HCT116 (cell line): ENCODE results near the gene GYPB. TPM values are rescaled to one million over a fixed set of nuclear protein-coding genes. Genes with fewer than 3 reads are reported as not detected.
"Not testable (repeated sequence)": the region's sequence is repeated elsewhere in the genome, so short reads cannot be mapped to it uniquely, and the experiment has no call there.

Experiments
- ATAC-seq: fragments of 200-7000 bp; cut with Tn5 transposase; 2 replicates; pipeline ENCODE4 v1.9.1; 2020; ENCODE audit warnings: mild to moderate bottlenecking, moderate library complexity
- BruUV-seq: library from RNA; stranded (reverse); fragments of 400-500 nt; replicated peaks from 2 replicates; lab custom pipeline; 2021; lab: Mats Ljungman, UMichigan
- CTCF ChIA-PET: fragments of 300-600 bp; sonication (Branson Sonifier 250); formaldehyde crosslinking; loops from one replicate; lab custom pipeline; 2021; ENCODE audit warnings: antibody characterized with exemption; lab: Charles Lee
- POLR2A ChIA-PET: fragments of 300-600, 350-600 bp; sonication (Branson Sonifier 250); formaldehyde crosslinking; loops from one replicate; lab custom pipeline; 2021; ENCODE audit warnings: antibody characterized with exemption; lab: Charles Lee
- RAD21 ChIA-PET, 2 experiments: fragments of 300-600 bp; sonication (Branson Sonifier 250); formaldehyde crosslinking; loops; one replicate each; lab custom pipeline; 2023; ENCODE audit warnings: low total read pairs in 2 of 2; ENCODE audit not compliant: uncharacterized antibody in 2 of 2, unreplicated experiment in 2 of 2, low non-redundant PET in 1 of 2; lab: Charles Lee
- DNase-seq: peaks from one replicate; pipeline ENCODE4 v3.0.0-alpha.2; 2010; ENCODE audit warnings: low read depth, low spot score
- H2AFZ ChIP-seq: fragments of 200-600 bp; shearing (Covaris generic), sonication (generic); 2 replicates; pipeline ENCODE4 v1.6.1; 2017; ENCODE audit warnings: low read depth, mixed run types, mixed read lengths, antibody characterized with exemption, low read length; ENCODE audit not compliant: poor library complexity, severe bottlenecking
- H3K27ac ChIP-seq: 2 replicates; pipeline ENCODE4 v1.5.1; 2012; ENCODE audit warnings: low read depth, low read length
- H3K27me3 ChIP-seq: fragments of 200-600 bp; sonication (generic); 2 replicates; pipeline ENCODE4 v1.6.1; 2016; ENCODE audit warnings: mixed run types, low read length, mixed read lengths; ENCODE audit not compliant: insufficient read depth
- H3K36me3 ChIP-seq, 2 experiments: fragments of 200-500 bp in 1 of 2; fragments of 200-600 bp in 1 of 2; sonication (Bioruptor generic) in 1 of 2; sonication (generic) in 1 of 2; 2 replicates each; pipeline versions ENCODE4 v1.5.1 to v1.6.1; 2014 to 2016; ENCODE audit warnings: low read length in 2 of 2, inconsistent platforms in 1 of 2, mixed read lengths in 1 of 2, mixed run types in 1 of 2; ENCODE audit not compliant: insufficient read depth in 2 of 2, control insufficient read depth in 1 of 2
- H3K4me1 ChIP-seq, 2 experiments: fragments of 200-600 bp in 1 of 2; sonication (generic) in 1 of 2; 2 replicates each; pipeline versions ENCODE4 v1.5.1 to v1.6.1; 2012 to 2017; ENCODE audit warnings: low read length in 2 of 2, inconsistent platforms in 1 of 2, mild to moderate bottlenecking in 1 of 2, mixed read lengths in 1 of 2, mixed run types in 1 of 2, moderate library complexity in 1 of 2; ENCODE audit not compliant: insufficient read depth in 2 of 2, control insufficient read depth in 1 of 2
- H3K4me2 ChIP-seq: fragments of 200-600 bp; sonication (generic); 2 replicates; pipeline ENCODE4 v1.6.1; 2017; ENCODE audit warnings: mixed run types, low read length, mixed read lengths
- H3K4me3 ChIP-seq, 2 experiments: fragments of 200-600 bp in 1 of 2; sonication (generic) in 1 of 2; replicated peaks in 1 of 2; 2 replicates each; pipeline ENCODE4 v1.5.1; 2011 to 2016; ENCODE audit warnings: low read length in 2 of 2, control low read depth in 1 of 2, low read depth in 1 of 2, mild to moderate bottlenecking in 1 of 2, mixed read lengths in 1 of 2, mixed run types in 1 of 2
- H3K79me2 ChIP-seq: fragments of 200-600 bp; sonication (generic); 2 replicates; pipeline ENCODE4 v1.6.1; 2017; ENCODE audit warnings: mild to moderate bottlenecking, mixed run types, low read length, moderate library complexity, mixed read lengths; ENCODE audit not compliant: insufficient read depth
- H3K9ac ChIP-seq: fragments of 200-600 bp; sonication (generic); 2 replicates; pipeline ENCODE4 v1.6.1; 2016; ENCODE audit warnings: low read length, mixed read lengths
- H3K9me2 ChIP-seq: fragments of 200-600 bp; sonication (generic), shearing (Covaris generic); 2 replicates; pipeline ENCODE4 v1.6.1; 2017; ENCODE audit warnings: mixed run types, mild to moderate bottlenecking, moderate library complexity; ENCODE audit not compliant: insufficient read depth
- H3K9me3 ChIP-seq, 2 experiments: fragments of 200-500 bp in 1 of 2; fragments of 200-600 bp in 1 of 2; sonication (Bioruptor generic) in 1 of 2; sonication (generic) in 1 of 2; 2 replicates each; pipeline ENCODE4 v1.6.1; 2014 to 2017; ENCODE audit warnings: low read length in 2 of 2, mixed read lengths in 2 of 2, inconsistent platforms in 1 of 2, low read depth in 1 of 2, mild to moderate bottlenecking in 1 of 2, mixed run types in 1 of 2, moderate library complexity in 1 of 2; ENCODE audit not compliant: control insufficient read depth in 1 of 2, insufficient read depth in 1 of 2
- H4K20me1 ChIP-seq: fragments of 200-600 bp; sonication (generic), shearing (Covaris generic); 2 replicates; pipeline ENCODE4 v1.6.1; 2017; ENCODE audit warnings: mixed run types, mild to moderate bottlenecking, moderate library complexity; ENCODE audit not compliant: insufficient read depth
- ELF1 ChIP-seq: IDR thresholded peaks from 2 replicates; pipeline ENCODE4 v1.6.1; 2012; ENCODE audit warnings: low read depth, borderline replicate concordance
- EZH2phosphoT487 ChIP-seq: fragments of 200-600 bp; IDR thresholded peaks from 2 replicates; pipeline ENCODE4 v1.6.1; 2018; ENCODE audit warnings: antibody characterized with exemption, borderline replicate concordance
- MAX ChIP-seq: IDR thresholded peaks from 2 replicates; pipeline ENCODE4 v1.6.1; 2012
- POLR2A ChIP-seq: IDR thresholded peaks from 2 replicates; pipeline ENCODE4 v1.7.0; 2011; ENCODE audit warnings: borderline replicate concordance; ENCODE audit not compliant: insufficient read depth, insufficient read length; ENCODE audit errors: extremely low read depth
- YY1 ChIP-seq: IDR thresholded peaks from 2 replicates; pipeline ENCODE4 v1.6.1; 2011; ENCODE audit warnings: low read length, low read depth, moderate library complexity, mild to moderate bottlenecking; ENCODE audit not compliant: insufficient replicate concordance; ENCODE audit errors: extremely low read depth
- ZNF274 ChIP-seq: fragments of 200-500 bp; sonication (Bioruptor generic); IDR thresholded peaks from 2 replicates; pipeline ENCODE4 v1.6.1; 2014; ENCODE audit warnings: mild to moderate bottlenecking, low read depth, low read length, inconsistent platforms
- intact Hi-C: fragments of 100-400 bp; cut with micrococcal nuclease; formaldehyde crosslinking; loops from 2 replicates; pipeline ENCODE4 v1.10.0; 2022
- total RNA-seq: library from RNA; stranded (reverse); gene quantifications from one replicate; pipeline ENCODE4 v1.2.1, GENCODE V29; 2021; ENCODE audit not compliant: unreplicated experiment
- TF ChIP-seq, protein P1 (sequence below): IDR thresholded peaks from 2 replicates; pipeline ENCODE4 v1.6.1; 2012

Gene GYPB
- total RNA-seq, 1 experiment from 2014 or later, result not detected

DNA sequence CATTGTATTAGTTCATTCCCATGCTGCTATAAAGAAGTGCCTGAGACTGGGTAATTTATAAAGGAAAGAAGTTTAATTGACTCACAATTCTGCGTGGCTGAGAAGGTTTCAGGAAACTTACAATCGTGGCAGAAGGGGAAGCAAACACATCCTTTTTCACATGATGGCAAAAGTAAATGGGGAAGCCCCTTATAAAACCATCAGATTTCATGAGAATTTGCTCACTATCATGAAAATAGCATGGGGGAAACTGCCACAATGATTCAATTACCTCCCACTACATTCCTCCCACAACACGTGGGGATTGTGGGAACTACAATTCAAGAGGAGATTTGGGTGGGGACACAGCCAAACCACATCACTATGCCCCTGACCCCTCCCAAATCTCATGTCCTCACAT, 28.5 kb downstream of the GYPB start:
- H4K20me1 ChIP-seq, H3K9ac ChIP-seq, POLR2A ChIA-PET, H3K36me3 ChIP-seq, H3K27ac ChIP-seq, H3K4me3 ChIP-seq, H3K9me2 ChIP-seq, intact Hi-C loops, H3K4me2 ChIP-seq, DNase-seq, H3K79me2 ChIP-seq, H2AFZ ChIP-seq, CTCF ChIA-PET, H3K27me3 ChIP-seq, RAD21 ChIA-PET, BruUV-seq, H3K9me3 ChIP-seq, ATAC-seq, H3K4me1 ChIP-seq: not testable (repeated sequence)

DNA sequence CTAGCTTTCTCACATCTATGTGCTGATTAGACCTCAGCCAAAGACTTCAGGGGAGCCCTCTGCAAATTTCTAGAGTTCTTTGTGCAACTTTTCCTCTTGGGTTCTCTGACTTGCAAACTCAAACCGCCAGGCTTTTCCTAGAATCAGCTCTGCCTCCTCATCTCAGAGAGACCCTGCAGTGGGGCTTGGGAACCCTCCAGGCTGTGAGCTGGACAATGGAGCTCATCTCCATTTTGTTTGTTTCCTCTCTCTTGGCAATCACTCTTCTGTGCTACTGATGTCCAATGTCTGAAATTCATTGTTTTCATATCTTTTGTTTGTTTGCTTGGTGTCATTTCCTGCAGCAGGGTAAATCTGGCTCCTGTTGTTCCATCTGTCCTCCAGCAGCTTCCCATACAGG, 33.0 kb downstream of the GYPB start:
- CTCF ChIA-PET, result no interaction called here

More for the DNA sequence above, 33.0 kb downstream of the GYPB start:
- Histone ChIP-seq H4K20me1 (no peaks in the 10 kb centered on the region), H3K27ac (no peak overlapping the region), H3K4me1 (no peaks in the 10 kb centered on the region), H2AFZ (no peak overlapping the region), H3K4me3 (no peak overlapping the region), H3K9ac (no peak overlapping the region), H3K9me3 (no peaks in the 10 kb centered on the region), H3K4me2 (no peak overlapping the region), H3K36me3 (no peaks in the 10 kb centered on the region), H3K9me2 (no peaks in the 10 kb centered on the region), H3K27me3 (no peaks in the 10 kb centered on the region), H3K79me2 (no peaks in the 10 kb centered on the region)
- ChIA-PET RAD21 (no interaction called here), POLR2A (no interaction called here)
- no TSS peak for BruUV-seq
- ATAC-seq (no peak), DNase-seq (no peak)
- TF ChIP-seq EZH2phosphoT487, result no peak
- no peak for TF ChIP-seq YY1
- no peak for TF ChIP-seq ELF1
- no peak for TF ChIP-seq MAX
- TF ChIP-seq, protein P1, sequence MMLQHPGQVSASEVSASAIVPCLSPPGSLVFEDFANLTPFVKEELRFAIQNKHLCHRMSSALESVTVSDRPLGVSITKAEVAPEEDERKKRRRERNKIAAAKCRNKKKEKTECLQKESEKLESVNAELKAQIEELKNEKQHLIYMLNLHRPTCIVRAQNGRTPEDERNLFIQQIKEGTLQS, result no peak
- no peak for TF ChIP-seq POLR2A
- TF ChIP-seq ZNF274, result no peak
- intact Hi-C loops, result no loop called here
